NT2/D1 (cell line): ENCODE measurements around the gene LCA5.

Experiments used
- SUZ12 ChIP-seq: IDR thresholded peaks from 2 replicates; pipeline ENCODE4 v1.6.1; 2011; ENCODE audit not compliant: insufficient read length, insufficient read depth; ENCODE audit errors: extremely low read depth
- ZNF274 ChIP-seq: IDR thresholded peaks from 2 replicates; pipeline ENCODE4 v1.6.1; 2011; ENCODE audit warnings: mild to moderate bottlenecking, low read depth, low read length

- TF ChIP-seq ZNF274 (no peak), SUZ12 (no peak)
Observed at GRCh38 chr6:79536954-79537747, at the start of gene LCA5.
